Measurements from ENCODE around the gene IRF4. TPM values are rescaled to one million over a fixed set of nuclear protein-coding genes. Genes with fewer than 3 reads are reported as not detected.

IRF4 gene
- polyA plus RNA-seq, 1 experiment, result not detected

- ChIA-PET CTCF (no interaction called here), POLR2A (no interaction called here)
- TF ChIP-seq CTCF (IDR thresholded peaks at IDR 0.05; ENCODE audit: low read depth, low read length), result no peak
Measured at GRCh38 chr6:347951-348859, 43.3 kb upstream of the IRF4 start.

GRCh38 chr6:348860-349396 lies 42.6 kb upstream of the IRF4 start:
- Histone ChIP-seq H3K9me3 (ENCODE audit: control insufficient read depth, insufficient read depth, low read length) (peaks cover 65% of the 10 kb centered on the region), H3K27me3 (ENCODE audit: control insufficient read depth, insufficient read depth, low read length) (no peaks in the 10 kb centered on the region), H3K27ac (ENCODE audit: low read depth, low read length) (no peak overlapping the region), H3K4me3 (ENCODE audit: low read depth, low read length) (no peak overlapping the region)
- ChIA-PET POLR2A (no interaction called here), CTCF (no interaction called here)
- no peak for DNase-seq (ENCODE audit: low read depth, low spot score)
- no peak for TF ChIP-seq CTCF (IDR thresholded peaks at IDR 0.05; ENCODE audit: low read depth, low read length)

More at GRCh38 chr6:347951-348859, 43.3 kb upstream of the IRF4 start:
- Histone ChIP-seq H3K4me3 (ENCODE audit: low read depth, low read length) (no peak overlapping the region), H3K27ac (ENCODE audit: low read depth, low read length) (no peak overlapping the region), H3K27me3 (ENCODE audit: control insufficient read depth, insufficient read depth, low read length) (no peaks in the 10 kb centered on the region), H3K9me3 (ENCODE audit: control insufficient read depth, insufficient read depth, low read length) (peaks cover 66% of the 10 kb centered on the region)
- DNase-seq (ENCODE audit: low read depth, low spot score), result no peak

GRCh38 chr6:349491-349921 lies 42.0 kb upstream of the IRF4 start:
- DNase-seq (ENCODE audit: low read depth, low spot score), result no peak
- Histone ChIP-seq H3K4me3 (ENCODE audit: low read depth, low read length) (no peak overlapping the region), H3K27ac (ENCODE audit: low read depth, low read length) (peak overlapping the region; percentile 3), H3K9me3 (ENCODE audit: control insufficient read depth, insufficient read depth, low read length) (peaks cover 66% of the 10 kb centered on the region), H3K27me3 (ENCODE audit: control insufficient read depth, insufficient read depth, low read length) (no peaks in the 10 kb centered on the region)
- CTCF ChIA-PET, result no interaction called here
- POLR2A ChIA-PET, result no interaction called here
- no peak for TF ChIP-seq CTCF (IDR thresholded peaks at IDR 0.05; ENCODE audit: low read depth, low read length)

GRCh38 chr6:350371-350770 lies 41.2 kb upstream of the IRF4 start:
- ChIA-PET POLR2A (no interaction called here), CTCF (interaction anchor here (0.6 kb wide), 1 partner anchor 11 kb away, joined by 3 read pairs; no protein-coding TSS in a partner anchor)
- H3K27me3 ChIP-seq (ENCODE audit: control insufficient read depth, insufficient read depth, low read length), result no peaks in the 10 kb centered on the region
- peaks cover 63% of the 10 kb centered on the region for H3K9me3 ChIP-seq (ENCODE audit: control insufficient read depth, insufficient read depth, low read length)
- no peak for DNase-seq (ENCODE audit: low read depth, low spot score)
- H3K27ac ChIP-seq (ENCODE audit: low read depth, low read length), result no peak overlapping the region
- no peak overlapping the region for H3K4me3 ChIP-seq (ENCODE audit: low read depth, low read length)
- TF ChIP-seq CTCF (IDR thresholded peaks at IDR 0.05; ENCODE audit: low read depth, low read length), result no peak
